B cell (primary cell): ENCODE data around the gene FAM3D. TPM values are rescaled to one million over a fixed set of nuclear protein-coding genes. Genes with fewer than 3 reads are reported as not detected.

Experiments
- ATAC-seq: fragments of 200-7000 bp; cut with Tn5 transposase; one replicate; pipeline ENCODE4 v1.10.0; 2021; ENCODE audit warnings: low read depth, mild to moderate bottlenecking, moderate number of reproducible peaks, moderate library complexity
- CTCF ChIA-PET: fragments of 350-600 bp; sonication (Branson Sonifier 250); formaldehyde crosslinking; loops from one replicate; lab custom pipeline; 2021; ENCODE audit warnings: antibody characterized with exemption, inconsistent platforms; lab: Charles Lee
- POLR2A ChIA-PET: fragments of 350-600 bp; sonication (Branson Sonifier 250); formaldehyde crosslinking; loops from one replicate; lab custom pipeline; 2021; ENCODE audit warnings: antibody characterized with exemption; lab: Charles Lee
- DNase-seq: peaks from one replicate; pipeline ENCODE4 v3.0.0; 2013
- H2AFZ ChIP-seq: 2 replicates; pipeline ENCODE4 v1.6.1; 2012; ENCODE audit warnings: mild to moderate bottlenecking, low read depth, low read length; ENCODE audit not compliant: insufficient read depth, poor library complexity, severe bottlenecking
- H3K27ac ChIP-seq, 2 donors: 1 replicate in 1 of 2; 2 replicates in 1 of 2; pipeline ENCODE4 v1.5.1; 2012 to 2013; ENCODE audit warnings: low read length in 2 of 2, mild to moderate bottlenecking in 2 of 2, moderate library complexity in 1 of 2
- H3K27me3 ChIP-seq, 4 experiments: fragments of 200-600 bp in 1 of 4; sonication (generic) in 1 of 4; replicated peaks in 1 of 4; 1 replicate in 2 of 4; 2 replicates in 2 of 4; pipeline versions ENCODE4 v1.6.1 to v1.7.0; 2013 to 2016; ENCODE audit warnings: low read length in 3 of 4, mild to moderate bottlenecking in 2 of 4, mixed read lengths in 1 of 4, moderate library complexity in 1 of 4; ENCODE audit not compliant: insufficient read depth in 4 of 4, control insufficient read depth in 3 of 4; ENCODE audit errors: control extremely low read depth in 1 of 4
- H3K36me3 ChIP-seq, 2 experiments: replicated peaks in 1 of 2; 1 replicate in 1 of 2; 2 replicates in 1 of 2; pipeline versions ENCODE4 v1.6.1 to v1.7.1; 2013; ENCODE audit warnings: low read length in 1 of 2; ENCODE audit not compliant: insufficient read depth in 2 of 2, control insufficient read depth in 1 of 2; ENCODE audit errors: control extremely low read depth in 1 of 2, extremely low read depth in 1 of 2
- H3K4me1 ChIP-seq, 2 donors: fragments of 200-600 bp in 1 of 2; sonication (generic) in 1 of 2; 1 replicate in 1 of 2; 2 replicates in 1 of 2; pipeline versions ENCODE4 v1.5.1 to v1.6.1; 2013 to 2017; ENCODE audit warnings: low read length in 2 of 2; ENCODE audit not compliant: control insufficient read depth in 2 of 2, insufficient read depth in 2 of 2
- H3K4me2 ChIP-seq: replicated peaks from 2 replicates; pipeline ENCODE3; 2012; ENCODE audit warnings: mild to moderate bottlenecking, low read depth, low read length; ENCODE audit not compliant: poor library complexity, severe bottlenecking
- H3K4me3 ChIP-seq, 5 experiments: fragments of 200-600 bp in 1 of 5; sonication (generic) in 1 of 5; 1 replicate in 3 of 5; 2 replicates in 2 of 5; pipeline versions ENCODE4 v1.5.1 to v1.7.0; 2011 to 2016; ENCODE audit warnings: low read length in 4 of 5, mild to moderate bottlenecking in 4 of 5, low read depth in 2 of 5, control low read depth in 1 of 5, moderate library complexity in 1 of 5; ENCODE audit not compliant: insufficient read depth in 1 of 5; ENCODE audit errors: control extremely low read depth in 1 of 5, extremely low read depth in 1 of 5
- H3K79me2 ChIP-seq: fragments of 200-600 bp; sonication (generic); one replicate; pipeline ENCODE4 v1.6.0; 2016; ENCODE audit warnings: low read length; ENCODE audit not compliant: control insufficient read depth, insufficient read depth
- H3K9ac ChIP-seq: fragments of 200-600 bp; sonication (generic); 2 replicates; pipeline ENCODE4 v1.6.1; 2017; ENCODE audit warnings: mild to moderate bottlenecking, low read length, moderate library complexity
- H3K9me3 ChIP-seq, 3 donors: one replicate each; pipeline versions ENCODE4 v1.6.1 to v1.7.1; 2013; ENCODE audit warnings: low read length in 2 of 3; ENCODE audit not compliant: control insufficient read depth in 2 of 3, insufficient read depth in 1 of 3; ENCODE audit errors: control extremely low read depth in 1 of 3
- H4K20me1 ChIP-seq: 2 replicates; pipeline ENCODE4 v1.6.0; 2012; ENCODE audit warnings: mild to moderate bottlenecking, low read length; ENCODE audit not compliant: insufficient read depth, control insufficient read depth, poor library complexity, severe bottlenecking
- H3K27ac Mint-ChIP-seq: one replicate; pipeline ENCODE4 v1.8.0; 2021; ENCODE audit warnings: mixed read lengths
- H3K27me3 Mint-ChIP-seq: one replicate; pipeline ENCODE4 v1.8.0; 2021; ENCODE audit warnings: mixed read lengths
- H3K4me1 Mint-ChIP-seq: one replicate; pipeline ENCODE4 v1.8.0; 2021; ENCODE audit warnings: mixed read lengths
- H3K4me3 Mint-ChIP-seq: one replicate; pipeline ENCODE4 v1.8.0; 2021; ENCODE audit warnings: mixed read lengths
- H3K9me3 Mint-ChIP-seq: one replicate; pipeline ENCODE4 v1.8.0; 2022; ENCODE audit warnings: mixed read lengths; ENCODE audit not compliant: insufficient read depth
- CTCF ChIP-seq: fragments of 200-600 bp; IDR thresholded peaks from one replicate; pipeline ENCODE4 v1.8.0; 2022; ENCODE audit warnings: antibody characterized with exemption, mild to moderate bottlenecking
- EZH2 ChIP-seq: IDR thresholded peaks from 2 replicates; pipeline ENCODE4 v1.6.1; 2012; ENCODE audit warnings: borderline replicate concordance, low read depth, mild to moderate bottlenecking, moderate library complexity, low read length; ENCODE audit not compliant: insufficient read depth, poor library complexity, severe bottlenecking
- WGBS: methylation state at CpG from one replicate; pipeline ENCODE4 v1.1.5; 2013; ENCODE audit warnings: missing lambda C conversion rate; ENCODE audit not compliant: insufficient coverage; 5-methylcytosine and 5-hydroxymethylcytosine counted together
- intact Hi-C: fragments of 100-400 bp; cut with micrococcal nuclease; formaldehyde crosslinking; loops from one replicate; pipeline ENCODE4 v1.10.0; 2022
- polyA minus RNA-seq: library from RNA; depleted of rRNA, polyadenylated mRNA; stranded (reverse); fragments of >200 nt; gene quantifications from 2 replicates; pipeline ENCODE4 v1.2.3, GENCODE V29; 2012
- polyA plus RNA-seq: library from polyadenylated mRNA; depleted of rRNA; stranded (reverse); fragments of >200 nt; gene quantifications from 2 replicates; pipeline ENCODE4 v1.2.3, GENCODE V29; 2012
- total RNA-seq, 2 donors: library from RNA; stranded (reverse); fragments of 120-200 nt in 1 of 2; gene quantifications; 1 replicate in 1 of 2; 2 replicates in 1 of 2; pipeline versions ENCODE4 v1.2.3 to v1.2.4, GENCODE V29; 2013 to 2022

FAM3D gene, protein sequence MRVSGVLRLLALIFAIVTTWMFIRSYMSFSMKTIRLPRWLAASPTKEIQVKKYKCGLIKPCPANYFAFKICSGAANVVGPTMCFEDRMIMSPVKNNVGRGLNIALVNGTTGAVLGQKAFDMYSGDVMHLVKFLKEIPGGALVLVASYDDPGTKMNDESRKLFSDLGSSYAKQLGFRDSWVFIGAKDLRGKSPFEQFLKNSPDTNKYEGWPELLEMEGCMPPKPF
- total RNA-seq (not detected in 2 replicates), polyA plus RNA-seq (not detected in 2 replicates), polyA minus RNA-seq (not detected in 2 replicates)
- total RNA-seq (2013): not detected

DNA sequence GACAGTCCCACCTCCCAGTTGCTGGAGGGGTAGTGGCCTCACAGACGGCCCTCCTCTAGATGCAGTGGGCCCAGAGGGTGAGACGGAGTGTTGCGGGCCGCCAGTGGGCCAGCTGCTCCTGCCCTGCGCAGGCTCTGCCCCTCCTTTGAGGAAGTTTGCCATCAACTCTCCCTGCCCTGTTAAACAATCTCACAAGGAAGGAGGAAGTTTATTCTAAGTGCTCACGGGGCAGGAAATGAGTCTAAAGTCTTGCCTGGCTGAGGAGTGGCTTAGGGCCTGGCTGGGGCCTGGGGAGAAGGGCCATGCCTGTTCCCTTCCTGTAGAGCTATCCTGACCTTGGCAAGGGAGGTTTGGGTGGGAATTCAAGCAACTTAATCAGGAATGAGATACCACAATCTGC, at the start of gene FAM3D:
Gene FAM3D (minus strand): TSS at position 92 of the 400 bp plus-strand sequence. CDS start 11,211 bp downstream, outside the sequence.
- no peak within 1 kb of the TSS for H3K4me3 ChIP-seq
- no peak for TF ChIP-seq CTCF
- TF ChIP-seq EZH2: no peak
- H3K27me3 ChIP-seq: peaks cover 0 to 2% (median 0%) of the 10 kb centered on the region in 4 experiments
- no peak within 1 kb of the TSS for H3K4me2 ChIP-seq
- no peaks in the 10 kb centered on the region for H3K36me3 ChIP-seq
- CTCF ChIA-PET: no interaction called here
- ATAC-seq (no peak), DNase-seq (no peak)
- H3K79me2 ChIP-seq: no peaks in the 10 kb centered on the region
- no peak within 1 kb of the TSS for H3K27ac ChIP-seq
- H3K4me3 Mint-ChIP-seq: no peak within 1 kb of the TSS
- POLR2A ChIA-PET: no interaction called here
- intact Hi-C loops: no loop called here
- no peaks in the 10 kb centered on the region for H4K20me1 ChIP-seq
- H3K27me3 Mint-ChIP-seq: peaks cover 3% of the 10 kb centered on the region
- H3K4me1 Mint-ChIP-seq: no peaks in the 10 kb centered on the region
- H3K27ac Mint-ChIP-seq: no peak within 1 kb of the TSS
- H3K4me1 ChIP-seq: no peaks in the 10 kb centered on the region
- H3K9ac ChIP-seq: no peak within 1 kb of the TSS
- peaks cover 0 to 5% (median 0%) of the 10 kb centered on the region in 3 donors for H3K9me3 ChIP-seq
- WGBS: 79% methylated on average over 4 of the region's 6 CpGs
- no peak within 1 kb of the TSS for H2AFZ ChIP-seq
- H3K9me3 Mint-ChIP-seq: no peaks in the 10 kb centered on the region

DNA sequence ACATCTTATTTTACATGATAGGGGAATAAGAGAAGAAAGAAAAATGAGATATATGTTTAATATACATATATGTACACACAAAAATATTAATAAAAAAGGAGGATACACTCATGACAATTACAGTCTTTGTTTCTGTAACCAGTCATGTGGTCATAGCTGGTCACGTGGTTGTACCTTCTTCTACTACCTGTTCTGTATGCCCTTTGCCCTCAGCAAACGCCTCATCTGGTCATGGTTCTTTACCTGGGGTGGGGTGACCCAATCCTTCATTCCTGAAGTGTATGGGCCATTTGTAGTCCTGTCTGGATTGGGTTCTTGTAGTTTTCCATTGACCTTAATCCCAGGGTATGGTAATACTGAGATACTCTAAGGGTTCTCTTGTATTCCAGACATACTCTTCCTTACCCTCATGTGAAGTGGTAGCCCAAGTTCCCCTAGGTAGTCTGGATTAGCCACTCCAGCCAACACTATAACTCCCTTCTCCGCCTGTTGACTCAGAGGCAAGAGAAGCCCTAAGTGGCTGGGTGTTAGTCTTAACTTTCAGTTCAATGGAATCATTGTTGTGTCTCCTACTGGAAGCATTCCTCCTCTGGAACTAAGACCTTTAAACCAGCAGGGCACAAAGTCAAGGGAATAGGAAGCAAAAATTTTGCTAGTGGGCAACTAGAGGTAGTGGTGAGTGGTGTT, 47.3 kb upstream of the FAM3D start:
- ATAC-seq: no peak
- no peaks in the 10 kb centered on the region for H3K4me1 Mint-ChIP-seq
- no peak overlapping the region for H3K4me2 ChIP-seq

More for the DNA sequence above, 47.3 kb upstream of the FAM3D start:
- Histone ChIP-seq H3K79me2 (no peaks in the 10 kb centered on the region), H2AFZ (no peak overlapping the region), H3K4me1 (no peaks in the 10 kb centered on the region), H3K36me3 (no peaks in the 10 kb centered on the region), H4K20me1 (no peaks in the 10 kb centered on the region), H3K9ac (no peak overlapping the region), H3K27me3 (no peaks in the 10 kb centered on the region), H3K9me3 (peaks cover 0 to 4% (median 0%) of the 10 kb centered on the region in 3 donors), H3K4me3 (no peak overlapping the region), H3K27ac (no peak overlapping the region)
- WGBS: no CpG with 5 or more reads among the region's 3 CpGs
- TF ChIP-seq CTCF (no peak), EZH2 (no peak)
- no peaks in the 10 kb centered on the region for H3K9me3 Mint-ChIP-seq
- CTCF ChIA-PET: no interaction called here
- no peak overlapping the region for H3K27ac Mint-ChIP-seq
- H3K27me3 Mint-ChIP-seq: no peaks in the 10 kb centered on the region
- DNase-seq: no peak
- POLR2A ChIA-PET: no interaction called here
- H3K4me3 Mint-ChIP-seq: no peak overlapping the region
- intact Hi-C loops: no loop called here
